ENCODE results near the gene THEMIS2.
"Not testable (repeated sequence)": the region's sequence is repeated elsewhere in the genome, so short reads cannot be mapped to it uniquely, and the experiment has no call there.

The THEMIS2 gene

DNA sequence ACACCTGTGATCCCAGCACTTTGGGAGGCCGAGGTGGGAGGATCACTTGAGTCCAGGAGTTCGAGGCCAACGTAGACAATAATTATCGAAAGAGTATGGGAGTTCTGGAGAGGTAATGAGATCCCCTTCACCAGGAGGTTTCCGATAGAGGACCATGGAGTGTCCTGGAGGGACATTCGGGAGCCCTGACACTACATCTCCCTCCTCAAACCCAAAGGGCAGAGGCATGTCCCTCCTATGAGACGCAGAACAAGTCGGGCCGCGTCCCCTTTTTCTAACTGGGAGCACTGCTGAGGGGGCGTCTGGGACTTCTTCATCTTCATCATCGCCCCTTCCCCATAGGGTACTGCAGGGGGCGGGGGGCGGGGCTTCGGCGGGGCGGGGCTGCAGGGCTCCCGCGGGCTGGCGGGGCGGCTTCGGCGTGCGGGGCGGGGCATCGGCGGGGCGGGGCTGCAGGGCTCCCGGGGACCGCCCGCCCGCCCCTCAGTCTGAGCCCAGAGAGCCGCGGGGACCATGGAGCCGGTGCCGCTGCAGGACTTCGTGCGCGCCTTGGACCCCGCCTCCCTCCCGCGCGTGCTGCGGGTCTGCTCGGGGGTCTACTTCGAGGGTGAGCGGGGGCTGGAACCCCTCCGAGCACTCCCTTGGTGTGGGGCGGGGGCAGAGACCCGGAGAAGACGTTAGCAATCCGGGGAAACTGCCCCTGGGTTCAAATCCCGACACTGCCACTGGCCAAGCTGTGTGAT lies at the start of gene THEMIS2:
TSS of gene THEMIS2 (plus strand) at position 486 of the 743 bp plus-strand sequence. CDS start at position 514, 28 bp downstream.
- H3K27ac Mint-ChIP-seq, result peak within 1 kb of the TSS; percentile 94
- H3K4me3 Mint-ChIP-seq, result peak within 1 kb of the TSS; percentile 97
- no peaks in the 10 kb centered on the region for H3K9me3 Mint-ChIP-seq
- no peaks in the 10 kb centered on the region for H3K27me3 Mint-ChIP-seq
- H3K4me1 Mint-ChIP-seq (ENCODE audit: low read depth), result peaks cover 56% of the 10 kb centered on the region
- H3K36me3 Mint-ChIP-seq (ENCODE audit: low read depth), result peaks cover 8% of the 10 kb centered on the region

DNA sequence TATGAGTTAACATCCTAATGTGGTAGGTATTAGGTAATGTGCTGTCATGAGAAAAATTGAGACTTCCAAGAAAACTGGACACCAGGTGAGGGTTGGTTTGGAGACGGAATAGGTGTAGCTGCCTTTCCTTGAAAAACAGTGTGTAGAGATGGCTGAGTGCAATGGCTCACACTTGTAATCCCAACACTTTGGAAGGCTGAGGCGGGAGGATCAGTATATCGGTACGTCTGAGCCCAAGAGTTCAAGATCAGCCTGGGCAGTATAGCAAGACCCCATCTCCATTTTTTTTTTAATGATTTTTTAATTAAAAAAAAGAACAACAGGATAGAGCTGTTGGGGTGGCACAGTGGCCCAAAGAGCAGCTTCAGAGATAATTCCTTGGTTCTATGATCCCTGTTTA lies 48.6 kb upstream of the THEMIS2 start:
- H3K27ac Mint-ChIP-seq, result no peak overlapping the region
- H3K4me3 Mint-ChIP-seq, result no peak overlapping the region
- no peaks in the 10 kb centered on the region for H3K4me1 Mint-ChIP-seq (ENCODE audit: low read depth)
- no peaks in the 10 kb centered on the region for H3K9me3 Mint-ChIP-seq
- H3K27me3 Mint-ChIP-seq, result no peaks in the 10 kb centered on the region
- H3K36me3 Mint-ChIP-seq (ENCODE audit: low read depth), result peaks cover 28% of the 10 kb centered on the region

DNA sequence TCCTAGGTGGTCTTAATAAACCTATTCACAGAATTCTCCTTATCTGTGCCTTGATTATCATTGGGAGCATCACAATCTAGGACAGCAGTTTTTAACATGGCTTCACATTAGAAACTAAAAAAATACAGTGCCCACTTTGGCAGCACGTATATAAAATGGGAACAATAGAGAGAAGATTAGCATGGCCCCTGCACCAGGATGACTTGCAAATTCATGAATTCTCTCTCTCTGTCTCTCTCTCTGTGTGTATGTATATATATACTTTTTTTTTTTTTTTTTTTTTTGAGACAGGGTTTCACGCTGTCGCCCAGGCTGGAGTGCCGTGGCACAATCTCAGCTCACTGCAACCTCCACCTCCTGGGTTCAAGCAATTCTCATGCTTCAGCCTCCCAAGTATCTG lies 47.9 kb upstream of the THEMIS2 start:
- no peak overlapping the region for H3K27ac Mint-ChIP-seq
- H3K4me1 Mint-ChIP-seq (ENCODE audit: low read depth), result no peaks in the 10 kb centered on the region
- no peaks in the 10 kb centered on the region for H3K27me3 Mint-ChIP-seq
- peaks cover 23% of the 10 kb centered on the region for H3K36me3 Mint-ChIP-seq (ENCODE audit: low read depth)
- no peaks in the 10 kb centered on the region for H3K9me3 Mint-ChIP-seq
- no peak overlapping the region for H3K4me3 Mint-ChIP-seq

DNA sequence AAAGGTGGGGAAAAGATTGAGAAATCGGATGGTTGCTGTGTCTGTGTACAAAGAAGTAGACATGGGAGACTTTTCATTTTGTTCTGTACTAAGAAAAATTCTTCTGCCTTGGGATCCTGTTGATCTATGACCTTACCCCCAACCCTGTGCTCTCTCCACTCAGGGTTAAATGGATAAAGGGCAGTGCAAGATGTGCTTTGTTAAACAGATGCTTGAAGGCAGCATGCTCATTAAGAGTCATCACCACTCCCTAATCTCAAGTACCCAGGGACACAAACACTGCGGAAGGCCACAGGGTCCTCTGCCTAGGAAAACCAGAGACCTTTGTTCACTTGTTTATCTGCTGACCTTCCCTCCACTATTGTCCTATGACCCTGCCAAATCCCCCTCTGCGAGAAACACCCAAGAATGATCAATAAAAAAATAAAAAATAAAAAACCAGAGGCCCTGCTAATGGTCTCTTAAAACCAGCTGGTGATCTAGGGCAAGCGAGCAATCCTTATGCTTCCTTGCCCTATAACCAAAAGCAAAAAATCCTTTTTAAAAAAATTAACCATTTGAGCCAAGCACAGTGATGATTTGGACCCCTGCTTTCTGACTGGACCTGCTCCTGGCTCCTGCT lies 42.9 kb upstream of the THEMIS2 start:
- H3K9me3 Mint-ChIP-seq, H3K27me3 Mint-ChIP-seq: not testable (repeated sequence)
- Mint-ChIP-seq H3K4me1 (ENCODE audit: low read depth) (peaks cover 31% of the 10 kb centered on the region), H3K36me3 (ENCODE audit: low read depth) (peaks cover 29% of the 10 kb centered on the region), H3K27ac (peak overlapping the region; percentile 95), H3K4me3 (peak overlapping the region; percentile 95)

DNA sequence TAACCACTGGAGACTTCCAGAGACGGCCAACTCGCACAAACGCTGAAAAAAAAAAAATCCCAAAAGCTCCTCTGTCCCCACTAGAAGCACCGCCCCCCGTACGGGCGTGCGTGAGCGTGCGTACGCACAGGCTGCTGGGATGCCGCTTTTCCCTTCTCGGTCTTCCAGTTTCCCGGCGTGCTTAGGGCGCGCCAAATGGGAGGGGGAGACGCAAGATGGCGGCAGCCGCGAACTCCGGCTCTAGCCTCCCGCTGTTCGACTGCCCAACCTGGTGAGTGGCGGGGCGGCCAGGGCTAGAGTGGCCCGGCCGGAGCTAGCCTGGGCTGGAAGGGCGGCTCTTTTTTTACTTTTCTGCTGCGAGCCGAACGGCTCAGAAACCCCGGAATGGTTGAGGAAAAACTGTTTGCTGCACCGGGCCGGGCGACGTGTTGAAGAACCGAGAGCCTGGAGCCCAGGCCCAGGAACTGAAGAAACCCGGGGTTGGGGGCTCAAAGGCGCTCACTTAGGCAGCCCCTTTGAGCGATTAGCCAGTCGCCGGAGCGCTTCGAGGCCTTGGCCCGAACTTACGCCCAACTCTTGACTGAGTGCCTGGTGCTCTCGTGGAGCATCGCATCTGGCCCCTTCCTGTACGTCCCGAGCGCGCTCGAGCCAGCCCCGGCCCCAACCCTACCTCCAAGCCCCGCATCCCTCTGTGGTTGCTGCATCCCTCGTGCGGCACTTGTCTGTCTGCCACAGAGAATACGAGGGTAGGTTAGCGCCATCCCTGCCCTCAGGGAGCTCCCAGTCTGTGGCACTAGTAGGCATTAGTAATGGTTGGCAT lies 41.5 kb upstream of the THEMIS2 start, which contains the start of gene PPP1R8:
TSS of gene PPP1R8 (plus strand) at position 162 of the 820 bp plus-strand sequence. CDS start at position 216, 54 bp downstream.
- Mint-ChIP-seq H3K27me3 (no peaks in the 10 kb centered on the region), H3K27ac (peak within 1 kb of the TSS; percentile 95), H3K9me3 (no peaks in the 10 kb centered on the region), H3K36me3 (ENCODE audit: low read depth) (peaks cover 40% of the 10 kb centered on the region), H3K4me3 (peak within 1 kb of the TSS; percentile 95), H3K4me1 (ENCODE audit: low read depth) (peaks cover 40% of the 10 kb centered on the region)

DNA sequence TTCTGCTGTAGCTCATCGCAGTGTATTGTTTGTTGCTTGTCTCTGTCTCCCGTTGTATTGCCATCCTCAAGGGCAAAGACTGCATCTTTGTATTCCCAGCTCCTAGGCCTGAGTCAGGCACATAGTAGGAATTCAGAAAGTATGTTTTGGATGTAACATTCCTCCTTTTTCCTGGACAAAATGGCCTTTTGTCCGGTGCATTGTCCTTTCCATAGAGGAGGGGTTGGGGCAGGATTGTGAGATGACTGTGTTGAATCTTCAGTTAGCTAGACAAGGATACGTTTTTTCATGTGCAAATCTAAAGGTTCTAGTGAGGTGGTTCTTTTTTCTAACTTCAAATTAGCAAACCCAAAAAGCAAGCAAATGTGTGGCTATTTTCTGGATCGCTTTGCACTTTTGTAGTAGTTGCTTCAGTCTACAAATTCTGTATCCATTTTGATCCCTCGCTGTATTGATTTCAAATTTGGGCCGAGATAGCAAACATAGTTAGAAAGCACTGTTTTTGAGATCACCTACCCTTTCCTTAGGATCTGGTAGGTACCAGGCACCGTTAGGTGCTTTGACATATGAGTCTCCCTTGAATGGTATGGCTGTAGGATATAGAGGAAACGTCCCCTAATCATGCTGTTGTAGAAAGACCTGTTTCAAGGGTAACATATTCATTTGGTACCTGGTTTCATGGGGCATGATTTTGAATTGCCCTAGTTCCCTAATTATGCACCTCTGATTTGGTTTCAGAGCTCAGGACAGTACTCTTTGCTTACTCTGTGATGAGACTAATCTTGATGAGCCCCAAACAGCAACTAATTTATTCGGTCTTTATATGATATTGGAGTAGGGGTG lies 40.6 kb upstream of the THEMIS2 start:
- H3K27me3 Mint-ChIP-seq, result no peaks in the 10 kb centered on the region
- H3K9me3 Mint-ChIP-seq, result no peaks in the 10 kb centered on the region
- peak overlapping the region; percentile 95 for H3K27ac Mint-ChIP-seq
- peaks cover 44% of the 10 kb centered on the region for H3K36me3 Mint-ChIP-seq (ENCODE audit: low read depth)
- peak overlapping the region; percentile 95 for H3K4me3 Mint-ChIP-seq
- peaks cover 43% of the 10 kb centered on the region for H3K4me1 Mint-ChIP-seq (ENCODE audit: low read depth)

DNA sequence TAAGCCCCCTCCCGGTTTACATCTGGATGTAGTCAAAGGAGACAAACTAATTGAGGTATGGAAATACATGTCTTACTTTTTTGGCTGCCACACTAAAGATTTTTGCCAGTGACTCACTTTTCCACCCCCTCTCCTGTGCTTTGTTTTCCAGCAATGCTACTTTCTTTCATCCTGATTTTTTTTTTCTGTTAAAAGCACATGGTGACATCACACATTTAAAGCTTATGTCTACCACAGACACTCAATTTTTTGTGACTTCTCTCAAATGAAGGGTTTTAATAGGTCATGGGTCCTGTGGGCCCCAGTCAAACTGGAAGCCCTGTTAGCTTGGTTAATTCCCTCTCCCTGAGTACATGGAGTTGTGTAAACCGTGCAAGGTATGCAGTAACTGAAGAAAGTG lies 39.6 kb upstream of the THEMIS2 start:
- Mint-ChIP-seq H3K27me3 (no peaks in the 10 kb centered on the region), H3K4me3 (peak overlapping the region; percentile 95), H3K27ac (peak overlapping the region; percentile 28), H3K4me1 (ENCODE audit: low read depth) (peaks cover 43% of the 10 kb centered on the region), H3K9me3 (no peaks in the 10 kb centered on the region), H3K36me3 (ENCODE audit: low read depth) (peaks cover 47% of the 10 kb centered on the region)

DNA sequence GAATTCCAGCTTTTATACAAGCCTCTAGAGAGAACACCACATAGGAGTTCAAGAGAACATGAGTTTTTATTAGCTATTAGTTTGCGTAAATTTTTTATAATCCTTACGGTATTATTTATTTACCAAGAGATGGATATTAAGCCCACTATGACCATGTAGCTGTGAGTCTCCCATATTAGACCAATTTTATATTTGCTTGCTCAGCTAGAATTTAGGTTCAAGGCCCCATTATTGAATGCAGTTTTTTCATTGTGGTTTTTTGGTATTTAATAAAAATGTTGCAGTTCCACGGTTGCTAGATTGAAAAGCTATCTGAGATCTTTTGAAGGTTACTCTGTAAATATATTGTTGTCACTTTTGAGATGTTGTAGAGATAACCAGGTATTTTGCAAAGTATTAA lies 38.9 kb upstream of the THEMIS2 start:
- Mint-ChIP-seq H3K4me3 (no peak overlapping the region), H3K27me3 (no peaks in the 10 kb centered on the region), H3K36me3 (ENCODE audit: low read depth) (peaks cover 47% of the 10 kb centered on the region), H3K27ac (no peak overlapping the region), H3K9me3 (no peaks in the 10 kb centered on the region), H3K4me1 (ENCODE audit: low read depth) (peaks cover 43% of the 10 kb centered on the region)

DNA sequence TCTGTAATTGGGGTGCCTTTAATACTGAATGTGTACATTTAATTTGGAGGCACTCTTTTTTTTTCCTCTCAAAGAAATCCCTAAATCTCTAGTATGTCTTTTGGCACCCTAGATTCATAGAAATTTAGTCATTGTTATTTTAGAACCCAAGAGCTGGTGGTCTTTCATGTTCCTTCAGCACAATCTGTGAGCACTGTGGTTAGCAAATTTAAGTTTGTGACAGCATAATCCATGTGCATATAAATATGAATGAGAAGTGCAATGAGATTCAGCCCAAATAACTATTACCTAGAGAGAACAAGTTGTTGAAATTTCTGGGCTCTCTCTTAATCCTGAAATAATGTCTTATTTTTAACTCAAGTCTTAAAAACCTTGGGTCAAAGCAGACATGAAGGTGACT lies 37.3 kb upstream of the THEMIS2 start:
- H3K4me1 Mint-ChIP-seq (ENCODE audit: low read depth), result peaks cover 42% of the 10 kb centered on the region
- H3K9me3 Mint-ChIP-seq, result no peaks in the 10 kb centered on the region
- H3K27ac Mint-ChIP-seq, result no peak overlapping the region
- H3K36me3 Mint-ChIP-seq (ENCODE audit: low read depth), result peaks cover 59% of the 10 kb centered on the region
- no peaks in the 10 kb centered on the region for H3K27me3 Mint-ChIP-seq
- H3K4me3 Mint-ChIP-seq, result no peak overlapping the region

DNA sequence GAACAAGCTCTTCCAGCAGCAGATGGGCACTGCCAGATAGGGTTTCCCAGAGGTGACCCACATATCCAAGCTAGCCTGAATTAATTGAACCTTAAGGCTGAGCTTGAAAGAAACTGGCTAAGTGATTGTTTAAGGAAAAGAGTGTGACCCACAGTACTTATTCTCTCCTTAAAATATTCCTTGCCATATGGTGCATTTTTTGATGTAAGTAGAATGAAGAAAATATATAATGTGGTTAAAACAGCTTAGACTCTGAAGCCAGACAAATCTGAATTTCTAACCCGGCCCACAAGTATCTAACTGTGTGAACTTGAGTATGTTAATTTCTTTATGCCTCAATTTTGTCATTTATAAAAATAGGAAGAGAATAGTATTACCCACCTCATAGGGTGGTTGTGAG lies 36.8 kb upstream of the THEMIS2 start:
- H3K4me3 Mint-ChIP-seq, result no peak overlapping the region
- H3K27me3 Mint-ChIP-seq, result no peaks in the 10 kb centered on the region
- no peaks in the 10 kb centered on the region for H3K9me3 Mint-ChIP-seq
- H3K27ac Mint-ChIP-seq, result no peak overlapping the region
- H3K4me1 Mint-ChIP-seq (ENCODE audit: low read depth), result peaks cover 42% of the 10 kb centered on the region
- peaks cover 64% of the 10 kb centered on the region for H3K36me3 Mint-ChIP-seq (ENCODE audit: low read depth)

DNA sequence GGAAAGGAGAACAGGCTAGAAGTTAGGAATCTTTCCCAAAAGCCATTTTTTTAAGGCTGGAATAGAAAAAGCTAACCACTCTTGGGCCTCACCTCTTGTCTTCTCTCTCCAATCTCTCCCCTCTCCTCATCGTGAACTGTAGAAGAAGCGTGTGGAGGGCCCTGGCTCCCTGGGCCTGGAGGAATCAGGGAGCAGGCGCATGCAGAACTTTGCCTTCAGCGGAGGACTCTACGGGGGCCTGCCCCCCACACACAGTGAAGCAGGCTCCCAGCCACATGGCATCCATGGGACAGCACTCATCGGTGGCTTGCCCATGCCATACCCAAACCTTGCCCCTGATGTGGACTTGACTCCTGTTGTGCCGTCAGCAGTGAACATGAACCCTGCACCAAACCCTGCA lies 22.4 kb upstream of the THEMIS2 start:
- H3K4me1 Mint-ChIP-seq (ENCODE audit: low read depth), result no peaks in the 10 kb centered on the region
- no peaks in the 10 kb centered on the region for H3K9me3 Mint-ChIP-seq
- H3K4me3 Mint-ChIP-seq, result no peak overlapping the region
- no peaks in the 10 kb centered on the region for H3K27me3 Mint-ChIP-seq
- H3K27ac Mint-ChIP-seq, result no peak overlapping the region
- H3K36me3 Mint-ChIP-seq (ENCODE audit: low read depth), result peaks cover 62% of the 10 kb centered on the region

DNA sequence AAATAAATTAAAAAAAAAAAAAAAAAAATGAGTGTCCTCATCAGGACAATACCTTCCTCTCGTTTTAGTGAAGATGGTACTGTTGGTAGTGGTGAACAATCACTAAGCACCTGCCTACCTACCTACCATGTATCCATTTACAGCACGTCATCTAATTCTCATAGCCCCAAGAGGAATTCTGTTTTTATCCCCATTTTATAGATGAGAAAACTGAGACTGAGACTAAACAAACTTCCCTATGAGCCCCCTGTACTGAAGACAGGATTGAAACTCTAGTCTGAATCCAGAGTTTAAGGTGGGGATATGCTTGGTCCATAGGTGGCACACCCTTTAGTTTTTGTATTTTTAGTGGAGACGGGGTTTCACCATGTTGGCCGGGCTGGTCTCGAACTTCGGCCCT lies 17.3 kb upstream of the THEMIS2 start:
- Mint-ChIP-seq H3K36me3 (ENCODE audit: low read depth) (peaks cover 18% of the 10 kb centered on the region), H3K4me1 (ENCODE audit: low read depth) (peaks cover 11% of the 10 kb centered on the region), H3K27ac (no peak overlapping the region), H3K4me3 (no peak overlapping the region), H3K27me3 (no peaks in the 10 kb centered on the region), H3K9me3 (no peaks in the 10 kb centered on the region)

DNA sequence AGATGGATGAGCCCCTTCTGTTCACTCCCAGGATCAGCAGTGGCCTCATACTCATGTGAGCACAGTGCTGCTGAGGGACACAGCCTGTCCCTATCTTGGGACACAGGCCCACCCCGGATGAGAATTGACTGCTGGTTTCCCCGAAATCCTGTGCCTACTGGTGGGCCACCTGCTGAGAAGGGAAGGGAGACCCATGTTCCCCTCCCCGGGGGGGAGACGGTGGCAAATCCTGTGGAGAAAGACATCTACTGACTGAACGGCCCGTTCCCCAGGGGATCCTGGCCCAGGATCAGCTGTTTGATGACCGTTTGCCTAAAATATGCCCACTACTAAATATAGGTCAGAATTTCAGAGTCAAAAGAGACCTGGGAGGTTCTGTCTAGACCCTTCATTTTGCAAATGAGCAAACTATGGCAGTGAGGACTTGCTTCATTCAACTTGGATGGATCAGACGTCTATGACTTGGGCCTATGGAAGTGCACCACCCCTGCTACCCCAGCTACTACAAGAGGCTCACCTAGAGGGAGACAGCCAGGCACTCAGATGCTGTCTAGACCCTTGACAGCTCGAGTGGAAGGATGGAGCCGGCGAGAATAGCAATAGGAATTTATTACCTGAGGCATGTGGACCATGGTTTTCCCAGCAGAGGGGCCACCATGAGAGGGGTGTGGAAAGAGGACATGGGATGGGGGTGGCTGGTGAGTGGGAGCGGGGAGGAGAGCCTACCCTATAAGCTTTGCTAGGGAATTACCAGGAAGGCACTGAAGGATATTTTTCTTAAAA lies 15.6 kb upstream of the THEMIS2 start:
- H3K4me1 Mint-ChIP-seq (ENCODE audit: low read depth), result peaks cover 11% of the 10 kb centered on the region
- H3K36me3 Mint-ChIP-seq (ENCODE audit: low read depth), result peaks cover 1% of the 10 kb centered on the region
- no peak overlapping the region for H3K27ac Mint-ChIP-seq
- no peaks in the 10 kb centered on the region for H3K9me3 Mint-ChIP-seq
- H3K4me3 Mint-ChIP-seq, result no peak overlapping the region
- H3K27me3 Mint-ChIP-seq, result no peaks in the 10 kb centered on the region

DNA sequence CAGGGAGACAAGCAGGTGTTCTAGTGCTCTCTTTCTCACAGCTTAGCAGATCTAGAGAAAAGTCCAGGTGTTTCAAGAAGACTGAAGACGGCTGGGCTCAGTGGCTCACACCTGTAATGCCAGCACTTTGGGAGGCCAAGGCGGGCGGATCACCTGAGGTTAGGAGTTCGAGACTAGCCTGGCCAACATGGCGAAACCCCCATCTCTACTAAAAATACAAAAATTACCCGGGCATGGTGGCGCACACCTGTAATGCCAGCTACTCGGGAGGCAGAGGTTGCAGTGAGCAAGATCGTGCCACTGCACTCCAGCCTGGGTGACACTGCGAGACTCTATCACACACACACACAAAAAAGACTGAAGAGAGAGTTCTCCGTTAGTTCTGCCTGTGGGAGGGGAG lies 14.8 kb upstream of the THEMIS2 start:
- peaks cover 15% of the 10 kb centered on the region for H3K4me1 Mint-ChIP-seq (ENCODE audit: low read depth)
- not testable (repeated sequence) for H3K4me3 Mint-ChIP-seq; H3K36me3 Mint-ChIP-seq (ENCODE audit: low read depth); H3K27ac Mint-ChIP-seq; H3K27me3 Mint-ChIP-seq; H3K9me3 Mint-ChIP-seq

Data from stimulated activated naive CD8-positive, alpha-beta T cell treated with anti-CD3 and anti-CD28 coated beads, Interleukin-15, Interleukin-2, amounts not matched to agents 100 ng/mL and 50 ng/mL, for 24 hours (primary cell).